ENCODE results near the gene TMEM119.

The TMEM119 gene

GRCh38 chr12:108597559-108598471, at the start of gene TMEM119:
Gene TMEM119 (minus strand): TSS chr12:108598084. CDS start chr12:108592383, 5,701 bp downstream.
- Mint-ChIP-seq H3K27ac (no peak within 1 kb of the TSS), H3K4me1 (ENCODE audit: low read depth) (no peaks in the 10 kb centered on the region)
- DNase-seq, result no peak

GRCh38 chr12:108646600-108647579, 49.0 kb upstream of the TMEM119 start:
- Mint-ChIP-seq H3K4me3 (no peak overlapping the region), H3K27ac (peak overlapping the region; percentile 47), H3K36me3 (ENCODE audit: low read depth) (peaks cover 59% of the 10 kb centered on the region), H3K27me3 (no peaks in the 10 kb centered on the region), H3K9me3 (no peaks in the 10 kb centered on the region), H3K4me1 (ENCODE audit: low read depth) (peaks cover 50% of the 10 kb centered on the region)
- DNase-seq, result no peak

More at GRCh38 chr12:108597559-108598471, at the start of gene TMEM119:
- no peaks in the 10 kb centered on the region for H3K36me3 Mint-ChIP-seq (ENCODE audit: low read depth)
- H3K9me3 Mint-ChIP-seq, result no peaks in the 10 kb centered on the region
- no peaks in the 10 kb centered on the region for H3K27me3 Mint-ChIP-seq
- no peak within 1 kb of the TSS for H3K4me3 Mint-ChIP-seq

GRCh38 chr12:108645686-108646599, 48.1 kb upstream of the TMEM119 start:
- Mint-ChIP-seq H3K9me3 (no peaks in the 10 kb centered on the region), H3K27ac (peak overlapping the region; percentile 47), H3K27me3 (no peaks in the 10 kb centered on the region), H3K4me3 (no peak overlapping the region), H3K36me3 (ENCODE audit: low read depth) (peaks cover 51% of the 10 kb centered on the region), H3K4me1 (ENCODE audit: low read depth) (peaks cover 44% of the 10 kb centered on the region)
- DNase-seq, result no peak

GRCh38 chr12:108644811-108645120, 46.9 kb upstream of the TMEM119 start:
- Mint-ChIP-seq H3K27me3 (no peaks in the 10 kb centered on the region), H3K4me1 (ENCODE audit: low read depth) (peaks cover 51% of the 10 kb centered on the region), H3K36me3 (ENCODE audit: low read depth) (peaks cover 44% of the 10 kb centered on the region), H3K27ac (no peak overlapping the region), H3K9me3 (no peaks in the 10 kb centered on the region), H3K4me3 (no peak overlapping the region)
- DNase-seq, result no peak

- H3K27me3 Mint-ChIP-seq, result no peaks in the 10 kb centered on the region
- no peak overlapping the region for H3K27ac Mint-ChIP-seq
- no peaks in the 10 kb centered on the region for H3K9me3 Mint-ChIP-seq
- H3K4me1 Mint-ChIP-seq (ENCODE audit: low read depth), result peaks cover 45% of the 10 kb centered on the region
- no peak overlapping the region for H3K4me3 Mint-ChIP-seq
- H3K36me3 Mint-ChIP-seq (ENCODE audit: low read depth), result peaks cover 39% of the 10 kb centered on the region
- DNase-seq, result no peak
These were observed 46.3 kb upstream of the TMEM119 start for GRCh38 chr12:108643941-108644810.

- no peak overlapping the region for H3K4me3 Mint-ChIP-seq
- DNase-seq, result no peak
- H3K4me1 Mint-ChIP-seq (ENCODE audit: low read depth), result peaks cover 37% of the 10 kb centered on the region
- no peaks in the 10 kb centered on the region for H3K9me3 Mint-ChIP-seq
- no peaks in the 10 kb centered on the region for H3K27me3 Mint-ChIP-seq
- H3K27ac Mint-ChIP-seq, result no peak overlapping the region
- H3K36me3 Mint-ChIP-seq (ENCODE audit: low read depth), result peaks cover 28% of the 10 kb centered on the region
These were observed 45.2 kb upstream of the TMEM119 start for GRCh38 chr12:108642899-108643654.

- Mint-ChIP-seq H3K36me3 (ENCODE audit: low read depth) (peaks cover 20% of the 10 kb centered on the region), H3K4me1 (ENCODE audit: low read depth) (peaks cover 35% of the 10 kb centered on the region), H3K4me3 (no peak overlapping the region), H3K27me3 (no peaks in the 10 kb centered on the region), H3K9me3 (no peaks in the 10 kb centered on the region), H3K27ac (no peak overlapping the region)
- no peak for DNase-seq
These were observed 44.5 kb upstream of the TMEM119 start for GRCh38 chr12:108642269-108642870.

- no peak for DNase-seq
- H3K4me3 Mint-ChIP-seq, result no peak overlapping the region
- H3K27me3 Mint-ChIP-seq, result no peaks in the 10 kb centered on the region
- H3K4me1 Mint-ChIP-seq (ENCODE audit: low read depth), result peaks cover 30% of the 10 kb centered on the region
- H3K9me3 Mint-ChIP-seq, result no peaks in the 10 kb centered on the region
- peak overlapping the region; percentile 12 for H3K27ac Mint-ChIP-seq
- H3K36me3 Mint-ChIP-seq (ENCODE audit: low read depth), result peaks cover 18% of the 10 kb centered on the region
These were observed 43.8 kb upstream of the TMEM119 start for GRCh38 chr12:108641446-108642268.

GRCh38 chr12:108640802-108641445, 43.0 kb upstream of the TMEM119 start:
- DNase-seq, result no peak
- Mint-ChIP-seq H3K36me3 (ENCODE audit: low read depth) (peaks cover 14% of the 10 kb centered on the region), H3K27ac (no peak overlapping the region), H3K4me3 (no peak overlapping the region), H3K9me3 (no peaks in the 10 kb centered on the region), H3K4me1 (ENCODE audit: low read depth) (peaks cover 29% of the 10 kb centered on the region), H3K27me3 (no peaks in the 10 kb centered on the region)

GRCh38 chr12:108638997-108639822, 41.3 kb upstream of the TMEM119 start:
- peaks cover 37% of the 10 kb centered on the region for H3K4me1 Mint-ChIP-seq (ENCODE audit: low read depth)
- peak overlapping the region; percentile 5 for H3K27ac Mint-ChIP-seq
- no peaks in the 10 kb centered on the region for H3K9me3 Mint-ChIP-seq
- H3K36me3 Mint-ChIP-seq (ENCODE audit: low read depth), result no peaks in the 10 kb centered on the region
- H3K4me3 Mint-ChIP-seq, result no peak overlapping the region
- no peaks in the 10 kb centered on the region for H3K27me3 Mint-ChIP-seq
- no peak for DNase-seq

Measured in activated T-cell treated with anti-CD3 and anti-CD28 coated beads, Interleukin-2, amount 50 U/mL, for 24 hours (primary cell).